ENCODE results near the gene KISS1.
"Not testable (repeated sequence)": the region's sequence is repeated elsewhere in the genome, so short reads cannot be mapped to it uniquely, and the experiment has no call there.

Gene KISS1

GRCh38 chr1:204196068-204196795, at the start of gene KISS1:
TSS of gene KISS1 (minus strand) at chr1:204196491. CDS start at chr1:204192876, 3,615 bp downstream.
- DNase-seq = no peak

DNA sequence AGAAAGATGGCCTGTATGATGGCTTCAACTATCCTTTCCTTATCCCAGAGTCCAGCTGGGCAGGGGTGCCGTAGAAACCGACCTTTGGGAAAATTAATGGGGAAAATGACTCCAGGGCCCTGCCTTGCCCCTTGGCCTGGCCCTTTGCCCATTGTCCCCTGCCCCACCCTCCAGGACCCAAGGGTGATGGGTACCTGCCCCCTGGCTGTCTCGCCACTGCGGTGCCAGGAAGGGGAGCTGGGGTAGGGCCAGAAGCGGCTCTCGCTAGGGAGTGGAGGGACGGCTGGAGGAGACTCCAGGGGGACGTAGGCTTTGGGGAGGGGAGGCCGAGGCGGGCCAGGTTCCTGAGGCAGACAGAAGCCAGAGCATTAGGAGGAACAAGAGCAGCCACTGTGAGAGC, 46.6 kb upstream of the KISS1 start:
- DNase-seq = no peak

- DNase-seq = no peak
These were observed 45.6 kb upstream of the KISS1 start for GRCh38 chr1:204241914-204242313.

DNA sequence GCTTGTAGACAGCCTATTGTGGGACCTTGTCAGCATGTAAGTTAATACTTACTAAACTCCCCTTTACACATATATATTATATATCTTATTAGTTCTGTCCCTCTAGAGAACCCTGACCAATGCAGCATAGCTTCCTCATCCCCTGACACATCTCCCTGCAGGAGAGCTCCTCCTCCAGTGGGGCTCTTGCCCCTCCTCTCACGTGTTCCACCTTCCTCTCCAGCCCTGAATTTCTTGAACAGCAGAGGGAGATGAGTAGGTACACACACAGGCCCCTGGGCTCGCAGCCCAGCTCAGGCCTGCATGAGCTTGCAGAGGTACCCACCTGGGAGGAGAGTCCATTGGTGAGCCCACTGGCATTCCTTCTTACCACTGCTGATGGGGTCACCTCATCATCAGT, 44.8 kb upstream of the KISS1 start:
- DNase-seq = peak; percentile 31

GRCh38 chr1:204240233-204240632, 43.9 kb upstream of the KISS1 start:
- DNase-seq = no peak

- DNase-seq = not testable (repeated sequence)
These were observed 43.1 kb upstream of the KISS1 start for GRCh38 chr1:204239401-204239800.

GRCh38 chr1:204238520-204238919, 42.2 kb upstream of the KISS1 start:
- DNase-seq = not testable (repeated sequence)

DNA sequence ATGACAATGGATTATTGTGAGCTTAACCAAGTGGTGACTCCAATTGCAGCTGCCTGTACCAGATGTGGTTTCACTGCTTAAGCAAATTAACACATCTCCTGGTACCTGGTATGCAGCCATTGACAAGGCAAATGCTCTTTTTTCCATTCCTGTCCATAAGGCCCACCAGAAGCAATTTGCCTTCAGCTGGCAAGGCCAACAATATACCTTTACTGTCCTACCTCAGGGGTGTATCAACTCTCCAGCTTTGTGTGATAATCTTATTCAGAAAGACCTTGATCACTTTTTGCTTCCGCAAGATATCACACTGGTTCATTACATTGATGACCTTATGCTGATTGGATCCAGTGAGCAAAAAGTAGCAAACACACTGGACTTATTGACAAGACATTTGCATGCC, 41.2 kb upstream of the KISS1 start:
- DNase-seq = not testable (repeated sequence)

DNA sequence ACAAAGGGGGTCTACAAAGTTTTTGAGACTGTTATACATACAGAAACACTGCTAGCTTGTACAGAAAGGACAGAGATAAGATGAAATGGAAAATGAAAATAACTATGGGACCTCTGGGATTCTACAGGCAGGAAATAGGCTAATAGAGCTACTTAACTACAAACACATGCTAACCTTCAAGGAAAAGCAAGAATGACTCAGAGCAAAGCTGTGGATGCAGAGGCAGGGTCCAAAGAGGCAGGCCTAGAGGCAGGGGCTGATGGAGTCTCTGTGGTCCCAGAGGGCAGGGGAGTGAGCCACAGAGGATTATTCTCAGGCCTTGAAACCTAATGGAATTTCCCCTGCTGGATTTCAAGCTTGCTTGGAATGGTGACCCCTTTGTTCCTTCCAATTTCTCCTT, 36.2 kb upstream of the KISS1 start:
- no peak for DNase-seq

GRCh38 chr1:204230211-204230610, 33.9 kb upstream of the KISS1 start:
- DNase-seq = no peak

GRCh38 chr1:204228896-204229295, 32.6 kb upstream of the KISS1 start:
- DNase-seq = no peak

- DNase-seq = no peak
These were observed 31.9 kb upstream of the KISS1 start for GRCh38 chr1:204227996-204228785.

DNA sequence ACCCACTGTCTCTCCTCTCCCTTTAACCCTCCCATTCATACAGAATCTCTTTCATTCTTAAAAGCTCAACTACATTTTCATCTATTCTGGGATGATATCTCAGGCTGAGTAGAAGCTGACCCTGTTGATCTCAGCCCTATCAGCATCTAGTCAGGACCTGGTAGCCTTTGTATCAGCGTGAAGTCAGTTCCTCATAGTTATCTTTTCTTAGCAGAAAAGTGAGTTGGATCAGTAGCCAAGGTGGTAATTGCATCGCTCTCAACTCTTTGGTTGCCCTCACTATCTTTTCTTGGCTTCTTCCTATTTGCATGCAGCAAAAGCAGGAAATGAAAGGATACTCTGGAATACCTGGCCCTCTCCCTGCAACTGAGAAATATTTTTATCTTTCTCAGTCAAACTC, 31.1 kb upstream of the KISS1 start:
- DNase-seq = no peak

GRCh38 chr1:204225841-204226735, 29.8 kb upstream of the KISS1 start:
- DNase-seq = no peak

DNA sequence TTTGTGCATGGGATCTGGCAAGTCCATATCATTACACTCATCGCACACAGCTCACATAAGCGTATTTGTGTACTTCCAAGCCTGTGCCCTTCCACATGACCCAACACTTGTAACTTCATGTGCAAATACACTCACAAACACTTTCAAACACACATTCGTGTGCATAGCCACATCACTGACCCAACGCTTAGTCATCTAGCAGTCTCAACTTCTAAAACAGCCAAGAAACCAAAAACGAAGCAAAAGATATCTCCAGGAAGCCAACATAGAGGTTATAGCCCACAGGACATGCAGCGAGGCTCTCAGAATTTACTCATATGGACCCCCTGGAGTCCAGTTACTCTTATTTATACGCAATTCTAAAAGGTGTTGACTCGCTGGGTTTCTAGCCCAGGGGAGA, 28.4 kb upstream of the KISS1 start:
- DNase-seq = no peak

- DNase-seq = no peak
These were observed 27.0 kb upstream of the KISS1 start for GRCh38 chr1:204223129-204223860.

- DNase-seq = no peak
These were observed 26.4 kb upstream of the KISS1 start for GRCh38 chr1:204222764-204223055.

- no peak for DNase-seq
These were observed 25.9 kb upstream of the KISS1 start for GRCh38 chr1:204222006-204222763.

DNA sequence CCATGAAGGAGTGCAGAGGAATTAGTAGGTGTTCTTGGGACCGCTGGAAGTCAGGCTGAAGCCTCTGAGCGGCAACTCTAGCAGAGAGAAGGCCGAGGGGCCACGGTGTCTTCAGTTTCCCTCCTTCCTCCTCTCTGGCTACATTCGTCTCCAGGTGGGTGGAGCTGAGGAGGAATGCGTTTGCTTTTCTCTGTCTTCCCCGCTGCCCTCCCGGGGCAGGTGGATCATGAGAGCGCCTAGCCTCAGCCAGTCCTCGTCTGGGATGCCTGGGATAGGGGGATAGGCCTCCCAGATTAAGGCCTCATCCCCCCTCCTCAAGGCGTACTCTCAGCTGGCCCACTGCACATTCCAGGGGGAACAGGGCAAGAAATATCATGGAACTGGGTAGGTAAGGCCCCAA, 25.0 kb upstream of the KISS1 start:
- no peak for DNase-seq

GRCh38 chr1:204219971-204220616, 23.8 kb upstream of the KISS1 start:
- DNase-seq = no peak

DNA sequence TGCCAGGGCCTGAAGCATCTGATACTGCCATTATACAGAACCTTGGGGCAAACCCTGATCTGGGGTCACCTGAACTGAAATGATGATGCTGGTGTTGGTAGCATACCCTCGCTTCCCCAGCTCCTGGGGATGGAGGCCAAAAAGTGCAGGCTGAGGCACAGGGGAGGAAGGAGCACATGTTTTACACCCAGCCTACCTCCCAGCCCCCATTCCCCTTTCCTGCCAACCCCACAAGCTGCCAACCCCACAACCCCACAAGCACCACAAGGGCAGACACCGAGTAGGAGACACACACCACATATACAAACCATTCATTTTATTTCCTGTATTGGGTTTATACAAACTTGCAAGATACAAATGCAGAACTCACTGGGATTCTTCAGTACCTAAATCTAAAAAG, 22.3 kb upstream of the KISS1 start:
- no peak for DNase-seq

- no peak for DNase-seq
These were observed 21.3 kb upstream of the KISS1 start for GRCh38 chr1:204217648-204218000.

Measured in RPMI8226 (cell line).